ENCODE measurements around the gene RMND1. TPM values are rescaled to one million over a fixed set of nuclear protein-coding genes. Genes with fewer than 3 reads are reported as not detected.
A peak's percentile ranks its signal among the peaks of the same experiment; 100 is the strongest.

The RMND1 gene
- total RNA-seq, 1 experiment from 2014 or later: 27.0 TPM

GRCh38 chr6:151430886-151431285, 21.0 kb downstream of the RMND1 start:
- H3K4me1 Mint-ChIP-seq: 0 out of 4 replicates have a peak, but pooled peaks cover 0 to 3% of the 10 kb centered on the region in 2 experiments

More at GRCh38 chr6:151430886-151431285, 21.0 kb downstream of the RMND1 start:
- TF ChIP-seq, protein P1, sequence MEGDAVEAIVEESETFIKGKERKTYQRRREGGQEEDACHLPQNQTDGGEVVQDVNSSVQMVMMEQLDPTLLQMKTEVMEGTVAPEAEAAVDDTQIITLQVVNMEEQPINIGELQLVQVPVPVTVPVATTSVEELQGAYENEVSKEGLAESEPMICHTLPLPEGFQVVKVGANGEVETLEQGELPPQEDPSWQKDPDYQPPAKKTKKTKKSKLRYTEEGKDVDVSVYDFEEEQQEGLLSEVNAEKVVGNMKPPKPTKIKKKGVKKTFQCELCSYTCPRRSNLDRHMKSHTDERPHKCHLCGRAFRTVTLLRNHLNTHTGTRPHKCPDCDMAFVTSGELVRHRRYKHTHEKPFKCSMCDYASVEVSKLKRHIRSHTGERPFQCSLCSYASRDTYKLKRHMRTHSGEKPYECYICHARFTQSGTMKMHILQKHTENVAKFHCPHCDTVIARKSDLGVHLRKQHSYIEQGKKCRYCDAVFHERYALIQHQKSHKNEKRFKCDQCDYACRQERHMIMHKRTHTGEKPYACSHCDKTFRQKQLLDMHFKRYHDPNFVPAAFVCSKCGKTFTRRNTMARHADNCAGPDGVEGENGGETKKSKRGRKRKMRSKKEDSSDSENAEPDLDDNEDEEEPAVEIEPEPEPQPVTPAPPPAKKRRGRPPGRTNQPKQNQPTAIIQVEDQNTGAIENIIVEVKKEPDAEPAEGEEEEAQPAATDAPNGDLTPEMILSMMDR (conservative IDR thresholded peaks at IDR 0.05): peak; percentile 40; the same call in 2 of the 3 replicates
- no peaks in the 10 kb centered on the region for H3K4me1 ChIP-seq (ENCODE audit: insufficient read depth, low read length)
- no peaks in the 10 kb centered on the region for H3K79me1 ChIP-seq (ENCODE audit: insufficient read depth, low read depth, low read length, poor library complexity, severe bottlenecking)
- Mint-ChIP-seq H3K27ac (no peak overlapping the region), H3K36me3 (ENCODE audit: insufficient read depth in 1 of 3, low read depth in 3 of 3) (peaks cover 21 to 69% (median 53%) of the 10 kb centered on the region in 3 experiments), H3K4me3 (no peak overlapping the region), H3K27me3 (ENCODE audit: low read depth) (no peaks in the 10 kb centered on the region), H3K9me3 (no peaks in the 10 kb centered on the region)
- H3K27ac ChIP-seq (ENCODE audit: insufficient read length, low read depth, low read length): no peak overlapping the region
- H3K23ac ChIP-seq (ENCODE audit: insufficient read length, low read depth, low read length): no peak overlapping the region
- no peak overlapping the region for H3K4me2 ChIP-seq (ENCODE audit: insufficient read depth, insufficient read length, low read length)
- no peak overlapping the region for H3K56ac ChIP-seq (ENCODE audit: insufficient read length, low read depth, low read length)
- no peak overlapping the region for H2BK5ac ChIP-seq (ENCODE audit: insufficient read length, low read length)
- no peak overlapping the region for H3K18ac ChIP-seq (ENCODE audit: insufficient read length, low read depth, low read length)
- H2BK12ac ChIP-seq (ENCODE audit: insufficient read length, low read depth, low read length): no peak overlapping the region
- no peak overlapping the region for H3K9ac ChIP-seq (ENCODE audit: extremely low read depth, insufficient read length, low read length)
- no peak overlapping the region for H4K91ac ChIP-seq (ENCODE audit: insufficient read length, low read depth, low read length)
- H2AFZ ChIP-seq (ENCODE audit: low read length): no peak overlapping the region
- H4K5ac ChIP-seq (ENCODE audit: insufficient read length, low read depth, low read length): no peak overlapping the region
- no peaks in the 10 kb centered on the region for H3K27me3 ChIP-seq (ENCODE audit: insufficient read depth, low read length)
- no peak overlapping the region for H3K14ac ChIP-seq (ENCODE audit: insufficient read depth, low read length)
- no peak overlapping the region for H2BK120ac ChIP-seq (ENCODE audit: low read depth, low read length, poor library complexity, severe bottlenecking)
- H3K79me2 ChIP-seq (ENCODE audit: insufficient read depth, low read length): no peaks in the 10 kb centered on the region
- no peak overlapping the region for H2BK15ac ChIP-seq (ENCODE audit: low read depth, low read length)
- H2AK5ac ChIP-seq (ENCODE audit: insufficient read length, low read length): no peak overlapping the region
- H4K8ac ChIP-seq (replicated peaks; ENCODE audit: insufficient read length, low read depth, low read length): no peak overlapping the region
- H4K20me1 ChIP-seq (ENCODE audit: control insufficient read depth, insufficient read depth, insufficient read length): no peaks in the 10 kb centered on the region
- no peak overlapping the region for H2BK20ac ChIP-seq (ENCODE audit: low read depth, low read length, poor library complexity, severe bottlenecking)
- no peaks in the 10 kb centered on the region for H3K9me3 ChIP-seq (ENCODE audit: control insufficient read depth, low read depth, low read length)
- no peak overlapping the region for H3K4ac ChIP-seq (ENCODE audit: low read depth, low read length)
- H3K23me2 ChIP-seq (ENCODE audit: insufficient read length, low read depth, low read length, poor library complexity, severe bottlenecking): no peaks in the 10 kb centered on the region
- WGBS (ENCODE audit: extremely low coverage, insufficient read length, low lambda C conversion rate): no CpG with 5 or more reads among the region's 3 CpGs
- no peak overlapping the region for H3T11ph ChIP-seq (ENCODE audit: low read length)
- no peak for DNase-seq

Measured in H9 (cell line).